NB4 (cell line): ENCODE measurements around the gene S100A10.

ENCODE experiments used
- DNase-seq: peaks from one replicate; pipeline ENCODE4 v3.0.0; 2010; ENCODE audit warnings: low read depth
- H3K4me3 ChIP-seq: one replicate; pipeline ENCODE4 v1.5.1; 2011; ENCODE audit warnings: mild to moderate bottlenecking, low read depth, low read length, moderate library complexity
- MYC ChIP-seq: IDR thresholded peaks from 2 replicates; pipeline ENCODE4 v1.6.1; 2011; ENCODE audit warnings: low read depth, low read length
- POLR2A ChIP-seq: IDR thresholded peaks from 2 replicates; pipeline ENCODE4 v1.6.1; 2011; ENCODE audit warnings: mild to moderate bottlenecking; ENCODE audit not compliant: insufficient read length; ENCODE audit errors: extremely low read depth
- TF ChIP-seq, protein P1 (sequence below): IDR thresholded peaks from one replicate; pipeline ENCODE4 v1.5.1; 2012; ENCODE audit warnings: low read depth, low read length
- TF ChIP-seq, protein P2 (sequence below): IDR thresholded peaks from 2 replicates; pipeline ENCODE4 v1.6.1; 2011; ENCODE audit warnings: low read depth, low read length

S100A10 gene

DNA sequence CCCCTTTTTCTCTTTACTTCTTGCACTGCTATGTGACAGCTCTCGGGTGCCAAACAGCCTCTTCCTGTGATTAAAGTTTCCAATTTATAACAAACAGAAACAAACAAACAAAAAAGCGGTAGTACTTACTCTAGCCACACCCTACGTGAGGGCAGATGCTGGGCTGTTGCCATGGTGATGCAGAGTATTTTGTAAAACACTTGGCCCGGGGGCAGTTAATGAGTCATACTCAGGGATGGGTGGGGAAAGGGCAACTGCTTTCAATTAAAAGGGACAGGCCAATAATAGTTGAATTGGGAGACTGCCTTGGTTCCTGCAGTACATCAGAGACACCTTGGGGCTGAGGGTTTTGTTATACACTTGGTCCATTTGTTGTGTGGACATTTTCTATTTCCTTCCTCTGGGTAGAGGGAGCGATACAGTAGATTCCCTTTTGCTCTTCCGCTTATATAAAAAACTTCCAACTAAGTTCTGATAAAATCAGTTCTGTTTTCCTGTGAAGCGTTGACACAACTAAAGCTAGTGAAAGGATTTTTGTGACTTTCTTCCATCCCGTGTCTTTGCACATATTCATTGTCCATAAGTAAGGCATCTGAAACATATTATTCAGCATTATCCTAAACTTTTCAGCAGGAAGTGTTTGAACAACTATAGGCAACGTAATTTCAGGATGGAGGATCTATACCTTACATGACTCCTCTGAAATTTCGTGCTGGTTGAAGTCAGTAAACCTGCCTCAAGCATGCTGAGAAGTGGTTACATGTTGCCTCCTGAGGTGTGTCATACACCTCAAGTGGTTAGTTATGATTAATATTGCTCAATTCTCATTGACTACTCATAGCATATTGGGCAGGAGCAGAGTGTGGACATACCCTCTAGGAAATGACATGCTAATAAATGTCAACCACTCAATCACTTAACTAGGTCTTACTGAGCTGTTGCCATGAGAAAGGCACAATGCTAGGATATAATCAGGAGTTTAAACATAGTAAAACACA is 47.6 kb downstream of the S100A10 start:
- DNase-seq = peak; percentile 96

DNA sequence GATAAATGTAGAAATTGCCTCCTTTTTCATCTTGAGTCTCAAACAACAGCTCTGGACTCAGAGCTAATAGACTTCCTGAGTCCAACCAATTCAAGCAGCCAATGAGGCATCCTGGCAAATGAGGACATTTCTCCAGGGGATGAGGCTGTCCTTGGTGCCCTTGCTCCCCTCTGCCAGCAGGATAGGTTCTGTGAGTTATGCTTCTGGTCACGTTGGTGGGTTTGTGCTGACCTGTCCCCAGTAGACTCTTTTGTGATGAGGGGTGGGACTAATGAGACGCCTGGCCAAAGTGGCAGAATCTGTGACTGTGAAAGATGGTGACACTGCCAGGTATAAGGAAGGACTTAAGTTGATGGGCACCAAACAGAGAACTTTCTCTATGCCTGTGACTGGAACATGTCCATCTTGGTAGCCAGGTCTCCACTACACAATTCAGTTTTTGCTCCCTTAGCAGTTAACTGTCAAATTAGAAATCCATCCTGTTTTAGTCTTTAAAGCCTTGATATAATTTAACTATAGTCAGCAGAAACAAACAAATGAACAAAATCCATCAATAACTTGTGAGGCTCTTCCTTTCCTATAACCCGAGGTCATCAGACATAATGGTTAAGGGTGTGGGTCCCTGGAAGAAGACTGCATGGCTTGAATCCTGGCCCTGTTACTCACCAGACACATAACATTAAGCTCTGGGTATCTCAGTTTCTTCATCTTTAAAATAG is 48.6 kb downstream of the S100A10 start:
- no peak for TF ChIP-seq POLR2A
- TF ChIP-seq MYC = no peak
- TF ChIP-seq, protein P1, sequence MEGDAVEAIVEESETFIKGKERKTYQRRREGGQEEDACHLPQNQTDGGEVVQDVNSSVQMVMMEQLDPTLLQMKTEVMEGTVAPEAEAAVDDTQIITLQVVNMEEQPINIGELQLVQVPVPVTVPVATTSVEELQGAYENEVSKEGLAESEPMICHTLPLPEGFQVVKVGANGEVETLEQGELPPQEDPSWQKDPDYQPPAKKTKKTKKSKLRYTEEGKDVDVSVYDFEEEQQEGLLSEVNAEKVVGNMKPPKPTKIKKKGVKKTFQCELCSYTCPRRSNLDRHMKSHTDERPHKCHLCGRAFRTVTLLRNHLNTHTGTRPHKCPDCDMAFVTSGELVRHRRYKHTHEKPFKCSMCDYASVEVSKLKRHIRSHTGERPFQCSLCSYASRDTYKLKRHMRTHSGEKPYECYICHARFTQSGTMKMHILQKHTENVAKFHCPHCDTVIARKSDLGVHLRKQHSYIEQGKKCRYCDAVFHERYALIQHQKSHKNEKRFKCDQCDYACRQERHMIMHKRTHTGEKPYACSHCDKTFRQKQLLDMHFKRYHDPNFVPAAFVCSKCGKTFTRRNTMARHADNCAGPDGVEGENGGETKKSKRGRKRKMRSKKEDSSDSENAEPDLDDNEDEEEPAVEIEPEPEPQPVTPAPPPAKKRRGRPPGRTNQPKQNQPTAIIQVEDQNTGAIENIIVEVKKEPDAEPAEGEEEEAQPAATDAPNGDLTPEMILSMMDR = no peak
- TF ChIP-seq, protein P2, sequence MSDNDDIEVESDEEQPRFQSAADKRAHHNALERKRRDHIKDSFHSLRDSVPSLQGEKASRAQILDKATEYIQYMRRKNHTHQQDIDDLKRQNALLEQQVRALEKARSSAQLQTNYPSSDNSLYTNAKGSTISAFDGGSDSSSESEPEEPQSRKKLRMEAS = no peak
- H3K4me3 ChIP-seq = peak overlapping the region; percentile 14
- peak; percentile 17 for DNase-seq

More for the DNA sequence above, 47.6 kb downstream of the S100A10 start:
- no peak overlapping the region for H3K4me3 ChIP-seq
- TF ChIP-seq, protein P1 = no peak
- TF ChIP-seq, protein P2 = no peak
- TF ChIP-seq POLR2A = no peak
- no peak for TF ChIP-seq MYC

DNA sequence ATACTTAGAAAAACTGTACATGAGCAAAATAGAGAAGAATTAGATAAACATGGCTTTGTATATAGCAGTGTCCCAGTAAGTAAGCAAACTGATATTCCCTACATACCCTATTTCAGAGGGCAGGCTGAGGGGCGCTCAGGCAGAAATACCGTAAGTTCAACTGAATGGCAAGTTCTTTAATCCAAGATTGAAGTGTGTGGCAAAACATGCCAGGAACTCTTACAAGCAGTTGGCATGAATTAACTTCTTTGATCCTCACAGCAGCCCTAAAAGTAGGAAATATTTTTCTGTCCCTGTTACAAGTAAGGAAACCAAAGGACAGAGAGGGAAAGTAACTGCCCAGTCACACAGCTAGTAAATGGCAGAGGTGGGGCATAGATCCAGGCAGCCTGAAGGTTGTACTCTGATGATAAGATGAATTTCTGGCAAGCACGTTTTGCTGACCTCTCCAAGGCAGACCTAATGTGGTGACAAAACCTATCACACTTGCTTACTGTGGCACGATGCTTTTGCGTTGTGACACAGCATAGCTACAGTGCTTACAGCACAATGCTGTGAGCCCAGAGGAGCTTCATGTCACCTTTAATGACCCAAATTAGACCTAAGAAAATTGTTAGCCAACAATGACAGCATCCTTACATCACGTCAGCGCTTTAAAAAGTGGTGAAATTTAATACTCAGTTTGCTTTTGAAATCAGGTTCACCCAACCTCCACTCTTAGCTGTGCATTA is 49.4 kb downstream of the S100A10 start:
- TF ChIP-seq MYC (no peak), POLR2A (no peak)
- TF ChIP-seq, protein P1 = no peak
- TF ChIP-seq, protein P2 = no peak
- no peak overlapping the region for H3K4me3 ChIP-seq
- DNase-seq = no peak

DNA sequence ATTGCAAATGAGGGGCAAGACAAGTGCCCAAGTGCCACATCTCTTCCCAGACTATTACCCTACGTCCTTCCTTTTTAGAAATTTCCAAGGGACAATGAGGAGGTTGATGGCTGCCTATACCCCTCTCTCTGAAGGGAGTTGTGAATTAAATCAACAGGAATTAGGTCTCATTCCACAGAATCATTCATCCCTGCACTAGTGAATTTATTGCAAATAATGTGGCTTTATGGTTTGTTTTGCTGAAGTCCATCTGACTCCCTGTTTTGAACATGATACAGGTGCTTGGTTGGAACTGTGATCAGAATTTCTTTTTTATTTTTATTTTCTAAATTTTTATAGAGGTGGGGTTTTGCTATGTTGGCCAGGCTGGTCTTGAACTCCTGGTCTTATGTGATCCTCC is 50.1 kb downstream of the S100A10 start:
- H3K4me3 ChIP-seq = no peak overlapping the region
- TF ChIP-seq, protein P2 = no peak
- TF ChIP-seq, protein P1 = no peak
- TF ChIP-seq MYC = no peak
- TF ChIP-seq POLR2A = no peak
- no peak for DNase-seq

DNA sequence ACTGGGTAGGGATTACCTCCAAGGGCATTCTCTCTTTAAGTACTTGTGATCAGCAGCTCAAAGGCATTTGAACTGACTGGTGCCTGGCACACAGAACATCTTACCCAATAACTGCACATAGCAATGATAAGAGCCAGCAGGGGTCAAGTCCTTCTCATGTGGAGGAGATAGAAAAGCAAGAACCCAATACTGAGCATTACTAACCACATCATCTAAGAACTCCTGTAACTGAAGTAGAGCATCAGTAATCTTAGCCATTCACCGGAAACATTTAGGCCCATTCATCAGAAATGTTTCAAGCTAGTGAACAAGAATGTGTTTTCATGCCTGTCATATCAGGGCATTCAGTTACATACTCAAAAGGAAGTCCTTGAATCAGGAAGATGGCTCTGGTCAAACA is 50.8 kb downstream of the S100A10 start:
- TF ChIP-seq, protein P1 = no peak
- TF ChIP-seq, protein P2 = no peak
- TF ChIP-seq MYC (no peak), POLR2A (no peak)
- DNase-seq = no peak
- no peak overlapping the region for H3K4me3 ChIP-seq
